Activated CD4-positive, alpha-beta T cell treated with anti-CD3 and anti-CD28 coated beads, Interleukin-2, amount 10 ng/mL, durations not matched to agents 7 days and 5 days (primary cell): ENCODE results near the gene WWC2. TPM values are rescaled to one million over a fixed set of nuclear protein-coding genes. Genes with fewer than 3 reads are reported as not detected.
A peak's percentile ranks its signal among the peaks of the same experiment; 100 is the strongest.

Experiments used
- CTCF ChIA-PET: fragments of 350-600 bp; sonication (Branson Sonifier 250); formaldehyde crosslinking; loops from one replicate; lab custom pipeline; 2021; ENCODE audit warnings: antibody characterized with exemption; lab: Charles Lee
- POLR2A ChIA-PET: fragments of 350-600 bp; sonication (Branson Sonifier 250); formaldehyde crosslinking; loops from one replicate; lab custom pipeline; 2021; ENCODE audit warnings: antibody characterized with exemption; lab: Charles Lee
- DNase-seq: peaks from one replicate; pipeline ENCODE4 v3.0.0-alpha.2; 2020
- H3K27ac Mint-ChIP-seq: one replicate; pipeline ENCODE4 v1.8.0; 2021; ENCODE audit warnings: mild to moderate bottlenecking, moderate library complexity, mixed read lengths
- H3K27me3 Mint-ChIP-seq: one replicate; pipeline ENCODE4 v1.8.0; 2021; ENCODE audit warnings: mixed read lengths
- H3K36me3 Mint-ChIP-seq: one replicate; pipeline ENCODE4 v1.8.0; 2021; ENCODE audit warnings: low read depth, mixed read lengths
- H3K4me1 Mint-ChIP-seq: one replicate; pipeline ENCODE4 v1.8.0; 2021; ENCODE audit warnings: mixed read lengths
- H3K4me3 Mint-ChIP-seq: one replicate; pipeline ENCODE4 v1.8.0; 2021; ENCODE audit warnings: mild to moderate bottlenecking, moderate library complexity, mixed read lengths
- H3K9me3 Mint-ChIP-seq: one replicate; pipeline ENCODE4 v1.8.0; 2021; ENCODE audit warnings: mixed read lengths
- total RNA-seq, 2 experiments: library from RNA; stranded (reverse); gene quantifications; one replicate each; pipeline ENCODE4 v1.2.3, GENCODE V29; 2021

Gene WWC2
- total RNA-seq, 2 experiments from 2014 or later = 0.25 to 0.52 TPM

GRCh38 chr4:183170894-183171293, 71.8 kb downstream of the WWC2 start:
- ChIA-PET POLR2A (no interaction called here), CTCF (no interaction called here)
- no peak for DNase-seq

GRCh38 chr4:183171484-183172267, 72.6 kb downstream of the WWC2 start:
- POLR2A ChIA-PET = no interaction called here
- Mint-ChIP-seq H3K27me3 (peaks cover 10% of the 10 kb centered on the region), H3K4me1 (no peaks in the 10 kb centered on the region), H3K4me3 (no peak overlapping the region), H3K36me3 (no peaks in the 10 kb centered on the region), H3K9me3 (no peaks in the 10 kb centered on the region), H3K27ac (no peak overlapping the region)
- no peak for DNase-seq
- CTCF ChIA-PET = no interaction called here

More at GRCh38 chr4:183170894-183171293, 71.8 kb downstream of the WWC2 start:
- H3K4me3 Mint-ChIP-seq = no peak overlapping the region
- peaks cover 10% of the 10 kb centered on the region for H3K27me3 Mint-ChIP-seq
- H3K9me3 Mint-ChIP-seq = no peaks in the 10 kb centered on the region
- no peak overlapping the region for H3K27ac Mint-ChIP-seq
- no peaks in the 10 kb centered on the region for H3K36me3 Mint-ChIP-seq
- H3K4me1 Mint-ChIP-seq = no peaks in the 10 kb centered on the region

GRCh38 chr4:183172881-183173280, 73.8 kb downstream of the WWC2 start:
- ChIA-PET CTCF (no interaction called here), POLR2A (no interaction called here)
- H3K27ac Mint-ChIP-seq = no peak overlapping the region

GRCh38 chr4:183173580-183174526, 74.8 kb downstream of the WWC2 start:
- no peaks in the 10 kb centered on the region for H3K36me3 Mint-ChIP-seq
- H3K4me3 Mint-ChIP-seq = no peak overlapping the region
- peaks cover 11% of the 10 kb centered on the region for H3K27me3 Mint-ChIP-seq
- no peak overlapping the region for H3K27ac Mint-ChIP-seq
- POLR2A ChIA-PET = no interaction called here
- CTCF ChIA-PET = no interaction called here
- no peak for DNase-seq
- no peaks in the 10 kb centered on the region for H3K9me3 Mint-ChIP-seq
- no peaks in the 10 kb centered on the region for H3K4me1 Mint-ChIP-seq

More at GRCh38 chr4:183172881-183173280, 73.8 kb downstream of the WWC2 start:
- H3K36me3 Mint-ChIP-seq = no peaks in the 10 kb centered on the region
- H3K9me3 Mint-ChIP-seq = no peaks in the 10 kb centered on the region
- no peaks in the 10 kb centered on the region for H3K4me1 Mint-ChIP-seq
- peaks cover 10% of the 10 kb centered on the region for H3K27me3 Mint-ChIP-seq
- DNase-seq = no peak
- H3K4me3 Mint-ChIP-seq = no peak overlapping the region

GRCh38 chr4:183175631-183176232, 76.7 kb downstream of the WWC2 start:
- peaks cover 17% of the 10 kb centered on the region for H3K27me3 Mint-ChIP-seq
- no peaks in the 10 kb centered on the region for H3K4me1 Mint-ChIP-seq
- H3K4me3 Mint-ChIP-seq = no peak overlapping the region
- no peaks in the 10 kb centered on the region for H3K36me3 Mint-ChIP-seq
- ChIA-PET CTCF (no interaction called here), POLR2A (no interaction called here)
- no peaks in the 10 kb centered on the region for H3K9me3 Mint-ChIP-seq
- DNase-seq = no peak
- no peak overlapping the region for H3K27ac Mint-ChIP-seq

- H3K27me3 Mint-ChIP-seq = peaks cover 20% of the 10 kb centered on the region
- H3K9me3 Mint-ChIP-seq = no peaks in the 10 kb centered on the region
- no peaks in the 10 kb centered on the region for H3K36me3 Mint-ChIP-seq
- no peak overlapping the region for H3K4me3 Mint-ChIP-seq
- CTCF ChIA-PET = interaction anchor here (2.2 kb wide), 1 partner anchor 21 kb away, joined by 4 read pairs; no protein-coding TSS in a partner anchor
- no peak for DNase-seq
- H3K27ac Mint-ChIP-seq = no peak overlapping the region
- POLR2A ChIA-PET = no interaction called here
- H3K4me1 Mint-ChIP-seq = no peaks in the 10 kb centered on the region
Measured at GRCh38 chr4:183177001-183177400, 77.9 kb downstream of the WWC2 start.

GRCh38 chr4:183178201-183178600, 79.1 kb downstream of the WWC2 start:
- H3K27me3 Mint-ChIP-seq = peaks cover 19% of the 10 kb centered on the region
- no peak overlapping the region for H3K27ac Mint-ChIP-seq
- H3K9me3 Mint-ChIP-seq = no peaks in the 10 kb centered on the region
- CTCF ChIA-PET = interaction anchor here (2.2 kb wide), 1 partner anchor 20 kb away, joined by 4 read pairs; no protein-coding TSS in a partner anchor
- no peak for DNase-seq
- POLR2A ChIA-PET = no interaction called here
- H3K4me1 Mint-ChIP-seq = peaks cover 1% of the 10 kb centered on the region
- H3K36me3 Mint-ChIP-seq = no peaks in the 10 kb centered on the region
- no peak overlapping the region for H3K4me3 Mint-ChIP-seq

- H3K4me1 Mint-ChIP-seq = peaks cover 8% of the 10 kb centered on the region
- no peaks in the 10 kb centered on the region for H3K36me3 Mint-ChIP-seq
- CTCF ChIA-PET = no interaction called here
- POLR2A ChIA-PET = no interaction called here
- H3K9me3 Mint-ChIP-seq = peaks cover 3% of the 10 kb centered on the region
- H3K4me3 Mint-ChIP-seq = no peak overlapping the region
- H3K27ac Mint-ChIP-seq = no peak overlapping the region
- peaks cover 20% of the 10 kb centered on the region for H3K27me3 Mint-ChIP-seq
- DNase-seq = no peak
Measured at GRCh38 chr4:183180096-183180495, 81.0 kb downstream of the WWC2 start.

GRCh38 chr4:183180621-183181020, 81.6 kb downstream of the WWC2 start:
- ChIA-PET CTCF (no interaction called here), POLR2A (no interaction called here)
- Mint-ChIP-seq H3K9me3 (peaks cover 3% of the 10 kb centered on the region), H3K27me3 (peaks cover 20% of the 10 kb centered on the region), H3K36me3 (no peaks in the 10 kb centered on the region), H3K27ac (no peak overlapping the region), H3K4me3 (no peak overlapping the region), H3K4me1 (peaks cover 13% of the 10 kb centered on the region)
- no peak for DNase-seq

GRCh38 chr4:183181081-183181480, 82.0 kb downstream of the WWC2 start:
- ChIA-PET POLR2A (no interaction called here), CTCF (no interaction called here)
- H3K27ac Mint-ChIP-seq = no peak overlapping the region
- H3K4me1 Mint-ChIP-seq = peaks cover 13% of the 10 kb centered on the region
- peaks cover 21% of the 10 kb centered on the region for H3K27me3 Mint-ChIP-seq
- H3K36me3 Mint-ChIP-seq = no peaks in the 10 kb centered on the region
- peaks cover 3% of the 10 kb centered on the region for H3K9me3 Mint-ChIP-seq
- no peak overlapping the region for H3K4me3 Mint-ChIP-seq
- DNase-seq = no peak

GRCh38 chr4:183182873-183183725, 84.0 kb downstream of the WWC2 start:
- Mint-ChIP-seq H3K4me1 (peaks cover 13% of the 10 kb centered on the region), H3K9me3 (peaks cover 3% of the 10 kb centered on the region), H3K27ac (no peak overlapping the region), H3K36me3 (no peaks in the 10 kb centered on the region), H3K4me3 (no peak overlapping the region), H3K27me3 (peaks cover 28% of the 10 kb centered on the region)
- POLR2A ChIA-PET = no interaction called here
- peak; percentile 16 for DNase-seq
- CTCF ChIA-PET = no interaction called here

GRCh38 chr4:183183906-183184535, 85.0 kb downstream of the WWC2 start:
- no peak overlapping the region for H3K27ac Mint-ChIP-seq
- peaks cover 32% of the 10 kb centered on the region for H3K27me3 Mint-ChIP-seq
- peaks cover 13% of the 10 kb centered on the region for H3K4me1 Mint-ChIP-seq
- peaks cover 3% of the 10 kb centered on the region for H3K9me3 Mint-ChIP-seq
- ChIA-PET CTCF (no interaction called here), POLR2A (no interaction called here)
- H3K36me3 Mint-ChIP-seq = no peaks in the 10 kb centered on the region
- no peak for DNase-seq
- no peak overlapping the region for H3K4me3 Mint-ChIP-seq
